Measurements from ENCODE around the gene SYCP2L.

DNA sequence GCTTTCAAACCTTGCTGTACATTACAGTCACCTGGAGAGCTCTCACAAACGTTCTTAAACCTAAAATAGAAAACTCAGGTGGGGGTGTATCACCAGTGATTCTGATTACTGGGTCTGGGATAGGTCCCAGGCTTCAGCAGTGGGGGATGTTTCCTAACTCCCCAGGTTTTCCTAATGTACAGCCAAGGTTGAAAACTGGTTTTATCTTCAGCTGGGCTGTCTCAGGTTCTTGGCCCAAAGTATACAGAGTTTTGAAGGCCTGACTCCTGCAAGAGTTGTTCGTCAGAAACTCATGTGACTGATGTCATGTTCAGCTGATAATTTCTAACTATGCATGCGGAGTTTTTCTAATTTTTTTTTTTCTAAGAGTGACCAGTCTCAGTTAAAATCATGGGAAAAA lies 9.8 kb downstream of the SYCP2L start:
- TF ChIP-seq, protein P1, sequence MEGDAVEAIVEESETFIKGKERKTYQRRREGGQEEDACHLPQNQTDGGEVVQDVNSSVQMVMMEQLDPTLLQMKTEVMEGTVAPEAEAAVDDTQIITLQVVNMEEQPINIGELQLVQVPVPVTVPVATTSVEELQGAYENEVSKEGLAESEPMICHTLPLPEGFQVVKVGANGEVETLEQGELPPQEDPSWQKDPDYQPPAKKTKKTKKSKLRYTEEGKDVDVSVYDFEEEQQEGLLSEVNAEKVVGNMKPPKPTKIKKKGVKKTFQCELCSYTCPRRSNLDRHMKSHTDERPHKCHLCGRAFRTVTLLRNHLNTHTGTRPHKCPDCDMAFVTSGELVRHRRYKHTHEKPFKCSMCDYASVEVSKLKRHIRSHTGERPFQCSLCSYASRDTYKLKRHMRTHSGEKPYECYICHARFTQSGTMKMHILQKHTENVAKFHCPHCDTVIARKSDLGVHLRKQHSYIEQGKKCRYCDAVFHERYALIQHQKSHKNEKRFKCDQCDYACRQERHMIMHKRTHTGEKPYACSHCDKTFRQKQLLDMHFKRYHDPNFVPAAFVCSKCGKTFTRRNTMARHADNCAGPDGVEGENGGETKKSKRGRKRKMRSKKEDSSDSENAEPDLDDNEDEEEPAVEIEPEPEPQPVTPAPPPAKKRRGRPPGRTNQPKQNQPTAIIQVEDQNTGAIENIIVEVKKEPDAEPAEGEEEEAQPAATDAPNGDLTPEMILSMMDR (conservative IDR thresholded peaks at IDR 0.05; ENCODE audit: low read depth, low read length) = no peak
- no peak for TF ChIP-seq EZH2 (IDR thresholded peaks at IDR 0.05; ENCODE audit: borderline replicate concordance, low read depth, low read length, poor library complexity, severe bottlenecking)

Measured in A673 (cell line).